HG03521 (cell line): ENCODE results near the gene ANOS1.

Experiments
- ATAC-seq: cut with Tn5 transposase; IDR thresholded peaks from one replicate; pipeline ENCODE4 v1.9.1; 2021; ENCODE audit warnings: mild to moderate bottlenecking, moderate library complexity; ENCODE audit not compliant: unreplicated experiment

The ANOS1 gene

GRCh38 chrX:8717354-8717753 lies 14.6 kb downstream of the ANOS1 start:
- no peak for ATAC-seq

- ATAC-seq: no peak
These were observed 17.8 kb downstream of the ANOS1 start for GRCh38 chrX:8714164-8714563.

GRCh38 chrX:8711401-8711800 lies 20.5 kb downstream of the ANOS1 start:
- no peak for ATAC-seq

GRCh38 chrX:8704184-8704583 lies 27.8 kb downstream of the ANOS1 start:
- no peak for ATAC-seq

GRCh38 chrX:8692871-8693270 lies 39.1 kb downstream of the ANOS1 start:
- ATAC-seq: no peak

GRCh38 chrX:8689473-8689872 lies 42.5 kb downstream of the ANOS1 start:
- no peak for ATAC-seq

- ATAC-seq: no peak
These were observed 43.2 kb downstream of the ANOS1 start for GRCh38 chrX:8688776-8689175.

- no peak for ATAC-seq
These were observed 47.6 kb downstream of the ANOS1 start for GRCh38 chrX:8684201-8684965.

- no peak for ATAC-seq
These were observed 48.2 kb downstream of the ANOS1 start for GRCh38 chrX:8683687-8684086.

GRCh38 chrX:8679550-8679949 lies 52.4 kb downstream of the ANOS1 start:
- ATAC-seq: no peak

- ATAC-seq: no peak
These were observed 56.8 kb downstream of the ANOS1 start for GRCh38 chrX:8675006-8675630.

- ATAC-seq: no peak
These were observed 58.7 kb downstream of the ANOS1 start for GRCh38 chrX:8673201-8673600.

GRCh38 chrX:8672176-8672575 lies 59.8 kb downstream of the ANOS1 start:
- ATAC-seq: no peak

- ATAC-seq: no peak
These were observed 63.1 kb downstream of the ANOS1 start for GRCh38 chrX:8668813-8669212.

GRCh38 chrX:8663325-8663724 lies 68.6 kb downstream of the ANOS1 start:
- no peak for ATAC-seq

- no peak for ATAC-seq
These were observed 74.1 kb downstream of the ANOS1 start for GRCh38 chrX:8657883-8658282.

GRCh38 chrX:8653956-8654355 lies 78.0 kb downstream of the ANOS1 start:
- ATAC-seq: no peak

- no peak for ATAC-seq
These were observed 82.0 kb downstream of the ANOS1 start for GRCh38 chrX:8649969-8650368.

- ATAC-seq: no peak
These were observed 84.8 kb downstream of the ANOS1 start for GRCh38 chrX:8647176-8647575.

GRCh38 chrX:8639949-8640475 lies 91.9 kb downstream of the ANOS1 start:
- no peak for ATAC-seq

GRCh38 chrX:8636497-8636896 lies 95.4 kb downstream of the ANOS1 start:
- no peak for ATAC-seq

GRCh38 chrX:8635812-8636211 lies 96.1 kb downstream of the ANOS1 start:
- ATAC-seq: no peak
